HepG2 (cell line): Measurements from ENCODE around the gene ADAMTSL3. TPM values are rescaled to one million over a fixed set of nuclear protein-coding genes. Genes with fewer than 3 reads are reported as not detected.

Experiments
- ATAC-seq: fragments of 200-7000 bp; cut with Tn5 transposase; 3 replicates; pipeline ENCODE4 v1.9.1; 2020; ENCODE audit warnings: mild to moderate bottlenecking, moderate library complexity
- BruUV-seq: library from RNA; stranded (reverse); fragments of 400-500 nt; replicated peaks from 2 replicates; lab custom pipeline; 2021; lab: Mats Ljungman, UMichigan
- CTCF ChIA-PET: fragments of 300-600 bp; formaldehyde crosslinking; extraction: SDS; loops from one replicate; lab custom pipeline; 2021; ENCODE audit warnings: low total read pairs, inconsistent platforms, low intra/inter-chr PET ratio; lab: Yijun Ruan, JAX
- POLR2A ChIA-PET: fragments of 350-600 bp; sonication (Branson Sonifier 250); formaldehyde crosslinking; loops from one replicate; lab custom pipeline; 2020; ENCODE audit warnings: antibody characterized with exemption, inconsistent platforms; lab: Yijun Ruan, JAX
- DNase-seq: peaks from one replicate; pipeline ENCODE4 v3.0.0-alpha.2; 2015; ENCODE audit warnings: low spot score
- FAIRE-seq: peaks from 3 replicates; lab custom pipeline; 2011; peaks lifted over from hg19 to GRCh38; lab: Jason Lieb, UNC
- H2AFZ ChIP-seq: one replicate; pipeline ENCODE4 v1.6.1; 2011; ENCODE audit warnings: low read length, inconsistent platforms
- H3K27ac ChIP-seq: fragments of 300-600 bp; 3 replicates; pipeline ENCODE4 v1.8.0; 2011; ENCODE audit warnings: mixed run types, mild to moderate bottlenecking, mixed read lengths, low read length, inconsistent platforms; ENCODE audit not compliant: insufficient read depth; ENCODE audit errors: extremely low read length
- H3K27me3 ChIP-seq, 2 experiments: fragments of 200-600 bp in 1 of 2; 2 replicates in 1 of 2; 3 replicates in 1 of 2; pipeline versions ENCODE4 v1.6.0 to v1.8.0; 2011; ENCODE audit warnings: low read length in 2 of 2, mild to moderate bottlenecking in 2 of 2, moderate library complexity in 2 of 2, inconsistent platforms in 1 of 2; ENCODE audit not compliant: insufficient read depth in 2 of 2, control insufficient read depth in 1 of 2
- H3K36me3 ChIP-seq, 2 experiments: fragments of 200-600 bp in 1 of 2; replicated peaks in 1 of 2; 2 replicates in 1 of 2; 3 replicates in 1 of 2; pipeline versions ENCODE4 v1.5.1 to v1.8.0; 2011; ENCODE audit warnings: low read length in 2 of 2, inconsistent platforms in 1 of 2; ENCODE audit not compliant: insufficient read depth in 2 of 2, control insufficient read depth in 1 of 2
- H3K4me1 ChIP-seq: 2 replicates; pipeline ENCODE4 v1.5.1; 2012; ENCODE audit warnings: low read length, inconsistent platforms; ENCODE audit not compliant: insufficient read depth
- H3K4me2 ChIP-seq: 2 replicates; pipeline ENCODE4 v1.6.0; 2011; ENCODE audit warnings: low read depth, low read length, inconsistent platforms
- H3K4me3 ChIP-seq, 3 experiments: fragments of 200-600 bp in 1 of 3; sonication (generic), shearing (Covaris generic) in 1 of 3; replicated peaks in 1 of 3; 2 replicates each; pipeline ENCODE4 v1.5.1; 2011 to 2016; ENCODE audit warnings: low read length in 3 of 3, inconsistent platforms in 2 of 3, low read depth in 2 of 3, mild to moderate bottlenecking in 2 of 3, control low read depth in 1 of 3, mixed read lengths in 1 of 3; ENCODE audit not compliant: insufficient read depth in 1 of 3
- H3K79me2 ChIP-seq: one replicate; pipeline ENCODE4 v1.6.1; 2011; ENCODE audit warnings: low read length, inconsistent platforms; ENCODE audit not compliant: insufficient read depth
- H3K9ac ChIP-seq: 2 replicates; pipeline ENCODE4 v1.6.0; 2011; ENCODE audit warnings: mild to moderate bottlenecking, low read depth, low read length, inconsistent platforms; ENCODE audit not compliant: insufficient read depth
- H3K9me3 ChIP-seq: 2 replicates; pipeline ENCODE4 v1.5.1; 2012; ENCODE audit warnings: mild to moderate bottlenecking, low read length
- H4K20me1 ChIP-seq: 2 replicates; pipeline ENCODE4 v1.6.0; 2011; ENCODE audit warnings: inconsistent platforms, mild to moderate bottlenecking, low read length, moderate library complexity; ENCODE audit not compliant: insufficient read depth
- AKAP8 ChIP-seq: sonication (generic); formaldehyde crosslinking; IDR thresholded peaks from 2 replicates; pipeline ENCODE4 v1.5.1; 2020; ENCODE audit warnings: mild to moderate bottlenecking, missing genetic modification reagents
- IKZF4 ChIP-seq: sonication (generic); formaldehyde crosslinking; IDR thresholded peaks from 2 replicates; pipeline ENCODE4 v1.5.1; 2020; ENCODE audit warnings: borderline replicate concordance, mild to moderate bottlenecking, low read depth, missing genetic modification reagents; ENCODE audit errors: not compliant biosample characterization
- MAFF ChIP-seq: IDR thresholded peaks from 2 replicates; pipeline ENCODE4 v1.6.1; 2011; ENCODE audit warnings: low read depth, low read length, improper control_type of control experiment
- MAFK ChIP-seq, 2 experiments: IDR thresholded peaks in 1 of 2; conservative IDR thresholded peaks in 1 of 2; 2 replicates each; pipeline ENCODE4 v1.6.1; 2011; ENCODE audit warnings: improper control_type of control experiment in 2 of 2, low read length in 2 of 2
- RELA ChIP-seq: sonication (generic); formaldehyde crosslinking; IDR thresholded peaks from 2 replicates; pipeline ENCODE4 v1.4.0; 2020; ENCODE audit warnings: missing genetic modification reagents
- ZFP62 ChIP-seq: sonication (generic); formaldehyde crosslinking; IDR thresholded peaks from 2 replicates; pipeline ENCODE4 v1.4.0; 2020; ENCODE audit warnings: missing genetic modification reagents
- ZNF704 ChIP-seq: sonication (generic); formaldehyde crosslinking; IDR thresholded peaks from 2 replicates; pipeline ENCODE4 v1.8.1; 2023; ENCODE audit warnings: mild to moderate bottlenecking, inconsistent platforms, moderate library complexity, missing genetic modification reagents, borderline replicate concordance
- ZNF790 ChIP-seq: sonication (generic); formaldehyde crosslinking; IDR thresholded peaks from 2 replicates; pipeline ENCODE4 v1.8.0; 2022; ENCODE audit warnings: missing genetic modification reagents, mild to moderate bottlenecking, borderline replicate concordance
- WGBS: methylation state at CpG from one replicate; pipeline ENCODE4 v1.1.6; 2017; ENCODE audit warnings: low lambda C conversion rate; 5-methylcytosine and 5-hydroxymethylcytosine counted together
- in situ Hi-C: cut with HindIII; loops from 2 replicates; pipeline ENCODE4 v1.10.0; 2017; ENCODE audit warnings: low pct_unique_long_range_greater_than_20kb; ENCODE audit not compliant: extremely low pct_ligation_motif_present
- intact Hi-C: fragments of 100-400 bp; cut with micrococcal nuclease; formaldehyde crosslinking; loops from one replicate; pipeline ENCODE4 v1.10.0; 2022; ENCODE audit not compliant: unreplicated experiment
- polyA plus RNA-seq, 8 experiments: library from polyadenylated mRNA; depleted of rRNA in 3 of 8; stranded (reverse) in 7 of 8; unstranded in 1 of 8; fragments of >200 nt; fragmentation: Illumina TruSeq in 4 of 8; extraction: Trizol in 4 of 8; gene quantifications; 2 replicates each; pipeline versions ENCODE4 v1.2.1 to v1.2.3, GENCODE V29; 2011 to 2016; ENCODE audit warnings: low read depth in 4 of 8, missing spikeins in 1 of 8, mixed read lengths in 1 of 8; ENCODE audit not compliant: insufficient read depth in 1 of 8
- total RNA-seq, 5 experiments: library from RNA; depleted of rRNA; stranded (reverse); fragments of >200 nt; fragmentation: Illumina TruSeq; extraction: Trizol; gene quantifications; 2 replicates each; pipeline ENCODE4 v1.2.3, GENCODE V29; 2016; ENCODE audit warnings: low read depth in 1 of 5
- TF ChIP-seq, protein P1 (sequence below): sonication (generic); formaldehyde crosslinking; IDR thresholded peaks from 2 replicates; pipeline ENCODE4 v1.5.0; 2020; ENCODE audit warnings: missing genetic modification reagents
- TF ChIP-seq, protein P2 (sequence below): sonication (generic); formaldehyde crosslinking; IDR thresholded peaks from 2 replicates; pipeline ENCODE4 v1.8.1; 2023; ENCODE audit warnings: mild to moderate bottlenecking, missing genetic modification reagents

The ADAMTSL3 gene
- total and polyA plus RNA-seq, 2 of the 13 experiments (the other 11 are each of a cell fraction or from before 2014, with no cell fraction given) = 0.04 to 0.09 TPM

- H3K9me3 ChIP-seq = peaks cover 18% of the 10 kb centered on the region
- H3K4me1 ChIP-seq = peaks cover 9% of the 10 kb centered on the region
- no peak overlapping the region for H3K9ac ChIP-seq
- no peak overlapping the region for H3K27ac ChIP-seq
- H3K36me3 ChIP-seq = no peaks in the 10 kb centered on the region
- ChIA-PET CTCF (no interaction called here), POLR2A (no interaction called here)
- no peaks in the 10 kb centered on the region for H4K20me1 ChIP-seq
- BruUV-seq = no TSS peak
- intact Hi-C loops (no loop called here), in situ Hi-C loops (no loop called here)
- no peak for ATAC-seq
- H3K79me2 ChIP-seq = no peaks in the 10 kb centered on the region
- WGBS = 0% methylated on average over 1 of the region's 1 CpG
- TF ChIP-seq, protein P1, sequence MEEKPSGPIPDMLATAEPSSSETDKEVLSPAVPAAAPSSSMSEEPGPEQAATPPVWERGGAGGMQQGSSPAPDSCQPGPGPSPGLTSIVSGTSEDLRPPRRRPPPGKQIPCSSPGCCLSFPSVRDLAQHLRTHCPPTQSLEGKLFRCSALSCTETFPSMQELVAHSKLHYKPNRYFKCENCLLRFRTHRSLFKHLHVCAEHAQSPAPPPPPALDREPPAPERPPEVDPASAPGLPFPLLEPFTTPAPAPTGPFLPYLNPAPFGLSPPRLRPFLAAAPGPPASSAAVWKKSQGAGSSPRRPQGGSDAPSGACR (CRISPR knock-in tag) = no peak
- no peak for TF ChIP-seq ZNF704 (CRISPR knock-in tag)
- TF ChIP-seq AKAP8 (CRISPR knock-in tag) = no peak
- no peak for TF ChIP-seq ZNF790 (CRISPR knock-in tag)
- peak; percentile 95 for TF ChIP-seq MAFF
- TF ChIP-seq IKZF4 (CRISPR knock-in tag) = no peak
- peak; percentile 92 to 97 for TF ChIP-seq MAFK (conservative IDR thresholded peaks at IDR 0.05 in 1 of 2, IDR thresholded peaks at IDR 0.05 in 1 of 2; ENCODE audit: low read length in 2 of 2)
- TF ChIP-seq, protein P2, sequence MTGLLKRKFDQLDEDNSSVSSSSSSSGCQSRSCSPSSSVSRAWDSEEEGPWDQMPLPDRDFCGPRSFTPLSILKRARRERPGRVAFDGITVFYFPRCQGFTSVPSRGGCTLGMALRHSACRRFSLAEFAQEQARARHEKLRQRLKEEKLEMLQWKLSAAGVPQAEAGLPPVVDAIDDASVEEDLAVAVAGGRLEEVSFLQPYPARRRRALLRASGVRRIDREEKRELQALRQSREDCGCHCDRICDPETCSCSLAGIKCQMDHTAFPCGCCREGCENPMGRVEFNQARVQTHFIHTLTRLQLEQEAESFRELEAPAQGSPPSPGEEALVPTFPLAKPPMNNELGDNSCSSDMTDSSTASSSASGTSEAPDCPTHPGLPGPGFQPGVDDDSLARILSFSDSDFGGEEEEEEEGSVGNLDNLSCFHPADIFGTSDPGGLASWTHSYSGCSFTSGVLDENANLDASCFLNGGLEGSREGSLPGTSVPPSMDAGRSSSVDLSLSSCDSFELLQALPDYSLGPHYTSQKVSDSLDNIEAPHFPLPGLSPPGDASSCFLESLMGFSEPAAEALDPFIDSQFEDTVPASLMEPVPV (CRISPR knock-in tag) = no peak
- TF ChIP-seq RELA (CRISPR knock-in tag) = no peak
- no peak for TF ChIP-seq ZFP62 (CRISPR knock-in tag)
- DNase-seq = no peak
- H2AFZ ChIP-seq = no peak overlapping the region
- no peak for FAIRE-seq
- H3K27me3 ChIP-seq = no peaks in the 10 kb centered on the region
- H3K4me3 ChIP-seq = no peak overlapping the region
- H3K4me2 ChIP-seq = no peak overlapping the region
Observed at GRCh38 chr15:83935774-83936173, 281.9 kb downstream of the ADAMTSL3 start.
